Stimulated activated CD4-positive, alpha-beta T cell treated with anti-CD3 and anti-CD28 coated beads, Interleukin-4, amount 100 ng/mL, for 24 hours (primary cell): ENCODE measurements around the gene MMGT1.
A peak's percentile ranks its signal among the peaks of the same experiment; 100 is the strongest.

Source experiments
- DNase-seq: peaks from one replicate; pipeline ENCODE4 v3.0.0-alpha.2; 2020

The MMGT1 gene

DNA sequence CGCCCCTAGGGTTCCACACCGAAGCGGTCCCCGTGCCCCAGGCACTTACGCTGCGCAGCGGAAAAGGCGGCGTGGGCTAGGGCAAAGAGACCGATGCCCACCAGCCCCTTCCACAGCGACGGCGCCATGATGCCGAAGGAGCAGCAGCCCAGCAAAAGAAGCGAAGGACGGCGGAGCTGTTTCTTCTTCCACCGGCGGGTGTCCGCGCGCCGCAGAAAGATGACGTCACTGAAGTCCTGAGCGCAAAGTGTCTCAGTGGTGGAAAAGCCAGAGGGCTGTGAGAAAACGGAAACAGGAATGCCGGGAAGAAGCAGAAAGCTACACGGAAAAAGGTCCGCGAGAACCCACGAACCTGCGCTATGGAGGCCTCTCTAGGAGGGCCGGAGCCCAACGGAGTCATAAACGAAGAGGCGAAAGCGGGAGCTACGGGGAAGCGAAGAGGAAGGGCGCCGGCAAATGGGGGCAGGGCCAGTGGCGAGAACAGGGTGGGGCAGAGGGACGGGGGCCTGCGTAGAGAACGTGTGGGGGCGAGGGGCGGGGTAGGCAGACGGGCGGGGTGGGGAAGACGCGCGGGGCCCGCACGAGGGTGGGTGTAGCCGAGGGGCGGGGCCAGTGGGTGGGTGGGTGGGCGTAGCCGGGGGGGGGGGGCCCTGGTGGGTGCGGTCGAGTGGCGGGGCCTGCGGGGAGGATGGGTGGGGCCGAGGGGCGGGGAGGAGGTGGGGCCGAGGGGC is at the start of gene MMGT1:
MMGT1 (minus strand) TSS at position 441 of the 731 bp plus-strand sequence; CDS start at position 128, 313 bp downstream.
- peak; percentile 80 for DNase-seq

DNA sequence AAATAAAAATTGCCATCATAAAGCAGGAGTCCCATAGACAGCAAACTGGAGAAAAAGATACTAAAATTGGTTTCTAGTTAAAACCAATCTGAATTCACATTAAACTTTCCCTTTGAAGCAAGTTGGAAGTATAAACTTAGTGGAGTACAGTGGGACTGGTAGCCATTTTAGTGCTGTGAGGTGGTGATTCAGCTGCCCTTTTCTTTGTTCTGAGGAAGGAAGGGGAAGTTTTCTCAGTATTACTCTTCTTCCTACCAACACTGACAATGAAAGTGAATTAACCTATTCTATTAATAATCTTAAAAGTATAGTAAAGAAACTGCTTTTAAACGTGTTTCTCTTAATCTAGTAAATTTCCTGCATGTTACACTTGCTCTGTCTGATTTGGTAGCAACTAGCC is 48.1 kb upstream of the MMGT1 start:
- DNase-seq, result no peak

DNA sequence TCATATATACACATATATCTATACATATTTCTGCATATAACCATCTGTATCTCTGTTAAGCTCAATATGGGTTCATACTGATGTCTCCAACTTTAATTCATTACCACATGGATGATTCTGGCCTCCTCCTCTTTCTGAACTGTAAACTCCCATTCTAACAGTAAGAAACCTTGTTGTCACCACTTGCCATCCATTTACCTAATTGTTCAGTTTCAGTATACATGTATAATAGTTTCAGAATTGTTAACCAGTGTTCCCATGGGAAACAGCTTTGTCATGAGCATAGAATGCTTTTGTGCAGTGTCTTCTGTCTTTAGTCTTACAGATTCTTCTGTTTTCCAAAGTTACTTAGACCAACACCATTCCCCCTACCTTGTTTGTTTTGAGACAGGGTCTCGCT is 47.4 kb upstream of the MMGT1 start:
- no peak for DNase-seq

DNA sequence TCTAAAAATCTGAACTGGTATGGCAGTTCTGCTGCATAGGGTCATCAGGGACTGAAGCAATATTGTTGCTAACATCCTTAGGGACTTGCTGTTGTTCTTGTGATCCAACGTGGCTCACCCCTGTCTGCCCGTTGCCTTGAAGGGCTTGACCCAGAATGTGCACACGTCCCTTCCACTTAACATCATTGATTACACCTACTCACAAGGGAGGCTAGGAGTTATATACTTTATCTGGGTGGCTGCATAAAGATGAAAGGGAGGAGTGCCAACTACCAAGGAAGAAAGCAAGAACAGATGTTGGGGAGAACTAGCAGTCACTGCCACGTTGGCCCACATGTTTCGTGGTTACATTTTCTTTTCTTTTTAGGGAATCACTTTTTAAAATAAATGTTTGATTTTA is 45.4 kb upstream of the MMGT1 start:
- DNase-seq, result no peak

DNA sequence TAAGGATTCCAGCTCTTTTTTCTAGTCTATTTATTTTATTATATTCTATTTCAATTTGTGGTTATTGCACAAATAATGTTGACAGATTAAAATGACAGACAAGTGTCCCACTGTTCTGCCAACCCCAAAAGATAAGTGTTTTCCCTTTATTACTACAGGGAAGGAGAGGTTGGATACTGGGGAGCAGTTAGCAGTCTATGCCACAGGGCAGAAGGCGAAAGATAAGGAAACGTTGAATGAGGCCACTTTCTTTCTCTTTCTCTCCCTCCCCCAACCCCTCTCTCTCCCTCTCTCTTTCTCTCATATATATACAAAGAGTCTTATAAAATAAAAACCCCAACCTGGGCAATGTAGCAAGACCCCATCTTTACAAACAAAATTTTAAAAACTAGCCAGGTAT is 43.1 kb upstream of the MMGT1 start:
- no peak for DNase-seq

DNA sequence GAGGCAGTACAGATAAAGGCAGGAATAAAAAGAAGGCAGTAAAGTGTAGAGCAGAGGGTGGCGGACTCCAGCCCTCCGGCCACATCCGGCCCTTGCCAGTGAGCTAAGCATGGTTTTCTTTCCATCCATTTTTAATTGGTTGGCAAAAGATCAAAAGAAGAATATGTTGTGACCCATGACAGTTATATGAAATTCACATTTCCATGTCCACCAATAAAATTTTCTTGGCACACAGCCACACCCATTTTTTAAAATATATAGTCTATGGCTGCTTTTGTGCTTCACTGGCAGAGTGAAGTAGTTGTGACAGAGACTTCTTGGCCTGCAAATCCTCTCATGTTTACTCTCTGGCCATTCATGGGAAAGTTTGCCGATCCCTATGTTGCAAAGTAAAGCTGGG is 41.2 kb upstream of the MMGT1 start:
- no peak for DNase-seq

DNA sequence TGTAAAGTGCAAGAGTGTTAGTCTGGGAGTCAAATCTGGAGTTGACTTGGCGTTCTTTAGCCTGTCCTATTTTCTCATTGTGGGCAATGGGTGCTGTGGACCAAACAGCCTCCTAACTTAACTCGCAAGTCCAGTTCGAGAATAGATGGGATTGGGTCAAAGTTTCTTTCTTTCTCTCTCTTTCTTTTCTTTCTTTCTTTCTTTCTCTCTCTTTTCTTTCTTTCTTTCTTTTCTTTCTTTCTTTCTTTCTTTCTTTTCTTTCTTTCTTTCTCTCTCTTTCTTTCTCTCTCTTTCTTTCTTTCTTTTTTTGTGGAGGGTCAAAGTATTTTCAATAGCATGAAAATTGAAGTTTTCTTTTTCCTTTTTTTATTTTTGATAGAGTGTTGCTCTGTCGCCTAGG is 14.5 kb upstream of the MMGT1 start:
- DNase-seq, result no peak

DNA sequence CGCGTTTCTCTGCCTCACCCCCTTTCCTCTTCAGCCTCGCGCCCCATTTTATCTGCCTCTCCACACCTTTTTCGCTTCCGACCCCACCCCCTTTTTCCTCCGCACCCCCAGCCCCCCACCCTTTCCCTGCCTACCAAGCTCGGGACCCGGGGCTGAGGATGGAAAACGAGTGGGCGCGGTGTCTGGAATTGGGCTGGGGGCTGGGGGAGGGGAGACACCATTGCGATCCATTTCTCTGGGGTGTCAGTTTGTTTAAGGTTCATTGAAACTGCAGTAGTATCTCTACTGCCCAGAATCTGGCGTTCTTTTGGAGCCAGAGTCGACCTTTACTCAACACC is 12.2 kb upstream of the MMGT1 start:
- DNase-seq, result no peak

DNA sequence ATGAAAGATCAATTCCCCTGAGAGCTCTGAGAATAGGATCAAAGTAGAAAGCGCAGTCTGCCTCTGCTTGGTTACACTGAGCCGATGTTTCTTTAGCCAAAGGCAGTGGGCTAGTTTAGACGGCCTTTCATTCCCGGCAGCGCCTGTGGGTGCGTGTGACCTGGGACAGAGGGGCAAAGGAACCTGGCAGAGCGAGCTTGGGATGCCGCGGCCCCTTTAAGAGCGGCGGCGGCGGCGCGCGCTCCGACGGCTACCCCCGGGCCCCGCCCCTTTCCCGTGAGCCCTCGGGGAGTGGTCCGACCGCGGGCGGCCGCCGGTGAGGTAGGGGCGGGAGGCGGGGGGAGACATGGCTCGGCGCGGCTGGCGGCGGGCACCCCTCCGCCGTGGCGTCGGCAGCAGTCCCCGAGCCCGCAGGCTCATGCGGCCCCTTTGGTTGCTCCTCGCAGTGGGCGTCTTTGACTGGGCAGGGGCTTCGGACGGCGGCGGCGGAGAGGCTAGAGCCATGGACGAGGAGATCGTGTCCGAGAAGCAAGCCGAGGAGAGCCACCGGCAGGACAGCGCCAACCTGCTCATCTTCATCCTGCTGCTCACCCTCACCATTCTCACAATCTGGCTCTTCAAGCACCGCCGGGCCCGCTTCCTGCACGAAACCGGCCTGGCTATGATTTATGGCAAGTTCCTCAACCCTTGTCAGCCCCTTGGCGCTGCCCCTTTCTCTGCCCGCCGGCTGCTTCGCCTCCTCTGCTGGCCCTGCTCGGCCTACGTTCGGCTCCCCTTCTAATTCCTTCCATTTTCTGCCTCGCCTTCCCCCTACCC is 11.6 kb upstream of the MMGT1 start, which contains the start of gene SLC9A6:
SLC9A6 (plus strand) TSS at position 279 of the 816 bp plus-strand sequence; CDS start at position 503, 224 bp downstream.
- peak; percentile 67 for DNase-seq

DNA sequence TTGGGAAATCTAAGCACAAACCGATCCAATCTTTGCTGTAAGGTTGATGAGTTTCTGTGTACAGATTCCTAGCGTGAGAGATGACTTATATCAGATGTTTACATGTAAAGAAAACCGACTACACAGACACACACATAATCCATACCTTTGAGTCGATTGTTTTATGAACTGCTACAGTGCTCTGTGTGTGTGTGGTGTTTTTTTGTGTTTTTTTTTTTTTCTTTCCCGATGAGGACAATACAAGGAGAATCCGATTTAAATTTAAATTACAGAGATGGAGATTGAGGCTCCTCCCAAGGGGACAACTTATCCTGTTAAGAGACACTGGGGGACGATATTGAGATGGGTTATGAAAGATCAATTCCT is 11.0 kb upstream of the MMGT1 start:
- no peak for DNase-seq

DNA sequence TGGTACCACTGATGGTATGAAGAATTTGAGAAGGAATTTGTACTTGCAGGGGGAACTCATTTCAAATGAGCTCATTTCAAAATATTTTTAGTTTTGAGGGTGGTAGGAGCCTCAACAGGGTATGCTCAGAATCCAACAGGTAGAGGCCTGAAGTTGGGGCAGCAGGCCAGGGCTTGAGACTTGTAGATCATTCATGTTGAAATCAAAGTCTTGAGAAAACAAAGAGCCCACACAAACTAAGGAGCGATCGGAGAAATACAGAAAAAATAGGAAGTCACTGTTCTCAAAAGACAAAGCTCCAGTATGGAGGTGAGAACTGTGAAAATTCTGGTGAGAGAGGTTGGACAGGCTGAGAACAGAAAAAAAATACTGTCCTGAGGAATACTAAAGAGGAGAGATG is 10.5 kb upstream of the MMGT1 start:
- DNase-seq, result no peak

DNA sequence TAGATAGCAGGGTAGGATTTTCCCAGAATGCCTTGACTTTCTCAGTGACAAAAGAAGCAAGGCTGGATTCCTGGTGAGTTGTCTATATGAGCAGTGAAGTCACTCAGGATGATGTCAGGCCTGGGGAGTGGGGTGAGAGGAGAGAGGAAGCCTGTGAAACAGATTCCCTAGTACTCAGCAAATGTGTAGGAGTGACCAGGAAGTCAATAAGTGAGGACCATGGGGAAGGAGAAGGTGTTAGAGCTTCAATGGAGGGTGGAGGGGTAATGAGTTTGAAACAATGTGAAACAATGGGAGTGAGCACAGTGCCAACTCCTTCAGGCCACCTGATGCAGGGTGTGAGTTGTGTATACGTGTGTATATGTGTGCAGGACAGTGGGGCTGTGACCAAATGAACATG is 9.1 kb upstream of the MMGT1 start:
- DNase-seq, result no peak

DNA sequence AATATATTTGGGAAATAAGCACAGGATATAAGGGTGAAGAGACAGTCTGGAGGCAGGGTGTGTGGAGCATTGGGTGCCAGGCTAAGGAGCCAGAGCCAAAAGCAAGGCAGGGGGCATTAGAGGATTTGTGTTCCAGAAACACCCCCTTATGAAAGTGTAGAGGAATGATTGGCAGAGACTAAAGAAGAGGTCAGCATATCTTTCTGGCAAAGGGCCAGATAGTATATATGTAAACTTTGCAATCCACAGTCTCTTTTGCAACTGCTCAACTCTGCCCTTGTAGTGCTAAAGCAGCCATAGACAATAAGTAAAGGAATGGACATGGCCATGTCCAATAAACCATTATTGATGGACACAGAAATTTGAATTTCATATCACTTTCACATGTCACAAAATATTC is 7.9 kb upstream of the MMGT1 start:
- no peak for DNase-seq

DNA sequence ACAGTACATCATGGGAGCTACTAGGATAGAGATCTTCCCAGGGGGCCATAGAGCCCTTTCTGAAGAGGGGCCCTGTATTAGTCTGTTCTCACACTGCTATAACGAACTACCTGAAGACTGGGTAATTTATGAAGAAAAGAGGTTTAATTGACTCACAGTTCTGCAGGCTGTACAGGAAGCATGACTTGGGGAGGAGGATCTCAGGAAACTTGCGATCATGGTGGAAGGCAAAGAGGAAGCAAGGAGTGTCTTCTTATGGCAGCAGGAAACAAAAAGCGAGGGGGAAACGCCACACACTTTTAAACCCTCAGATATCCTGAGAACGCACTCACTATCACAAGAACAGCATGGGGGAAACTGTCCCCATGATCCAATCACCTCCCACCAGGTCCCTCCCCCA is 7.2 kb upstream of the MMGT1 start:
- DNase-seq, result no peak

DNA sequence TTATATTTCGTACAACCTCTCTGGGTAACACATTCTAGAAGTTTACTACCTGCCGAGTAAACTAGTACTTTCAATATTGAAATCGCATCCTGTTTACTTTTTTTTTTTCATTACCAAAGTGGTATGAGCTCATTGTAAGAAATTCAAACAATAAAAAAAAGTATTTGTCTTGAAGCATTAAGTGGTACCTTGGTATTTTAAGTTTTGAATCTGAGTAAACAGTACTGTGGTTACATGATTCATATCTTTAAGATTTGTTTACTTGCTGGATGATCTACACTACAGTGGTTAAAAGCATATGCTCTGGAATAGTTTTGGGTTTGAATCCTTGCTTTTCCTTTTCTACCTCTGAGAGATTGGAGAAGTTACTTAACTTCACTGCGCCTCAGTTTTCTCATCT is 3.8 kb upstream of the MMGT1 start:
- DNase-seq, result no peak

DNA sequence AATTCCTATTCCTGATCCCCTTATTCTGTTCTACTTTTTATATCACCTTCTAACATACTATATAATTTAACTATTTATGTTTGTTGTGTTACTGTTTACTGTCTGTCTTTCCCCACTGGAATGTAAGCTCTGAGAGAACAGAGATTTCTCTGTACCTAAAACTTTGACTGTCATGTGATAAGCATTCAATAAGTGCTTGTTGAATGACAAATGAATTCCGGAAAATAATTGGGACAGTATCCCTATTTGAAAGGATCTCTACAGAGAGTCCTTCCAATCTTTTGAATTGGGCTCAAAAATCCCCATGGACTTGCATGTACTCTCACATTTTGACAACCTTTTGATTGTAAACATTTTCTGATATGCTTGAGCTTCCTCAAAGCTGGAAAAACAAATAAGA is 1.6 kb upstream of the MMGT1 start:
- no peak for DNase-seq

DNA sequence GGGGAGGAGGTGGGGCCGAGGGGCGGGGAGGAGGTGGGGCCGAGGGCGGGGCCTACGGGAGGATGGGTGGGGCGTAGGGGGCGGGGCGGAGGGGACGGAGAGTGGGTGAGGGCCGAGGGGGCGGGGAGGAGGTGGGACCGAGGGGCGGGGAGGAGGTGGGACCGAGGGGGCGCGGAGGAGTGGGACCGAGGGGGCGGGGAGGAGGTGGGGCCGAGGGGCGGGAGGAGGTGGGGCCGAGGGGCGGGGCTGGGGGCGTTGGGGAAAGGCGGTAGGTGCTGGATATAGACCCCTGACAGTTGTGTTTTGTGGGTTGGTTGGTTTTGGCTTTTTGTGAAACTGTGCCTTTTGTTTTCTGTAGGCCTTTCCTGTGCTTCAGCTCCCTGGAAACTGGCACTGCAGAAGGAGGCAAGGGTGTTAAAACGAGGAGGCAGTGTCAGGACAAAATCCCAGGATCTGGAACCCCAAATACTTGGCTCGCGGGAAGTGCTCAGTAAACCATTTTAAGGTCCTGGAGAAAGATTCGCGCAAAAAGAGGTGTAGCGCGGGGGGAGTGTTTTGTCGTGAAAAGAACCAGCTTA is 580 bp upstream of the MMGT1 start:
- peak; percentile 58 for DNase-seq

DNA sequence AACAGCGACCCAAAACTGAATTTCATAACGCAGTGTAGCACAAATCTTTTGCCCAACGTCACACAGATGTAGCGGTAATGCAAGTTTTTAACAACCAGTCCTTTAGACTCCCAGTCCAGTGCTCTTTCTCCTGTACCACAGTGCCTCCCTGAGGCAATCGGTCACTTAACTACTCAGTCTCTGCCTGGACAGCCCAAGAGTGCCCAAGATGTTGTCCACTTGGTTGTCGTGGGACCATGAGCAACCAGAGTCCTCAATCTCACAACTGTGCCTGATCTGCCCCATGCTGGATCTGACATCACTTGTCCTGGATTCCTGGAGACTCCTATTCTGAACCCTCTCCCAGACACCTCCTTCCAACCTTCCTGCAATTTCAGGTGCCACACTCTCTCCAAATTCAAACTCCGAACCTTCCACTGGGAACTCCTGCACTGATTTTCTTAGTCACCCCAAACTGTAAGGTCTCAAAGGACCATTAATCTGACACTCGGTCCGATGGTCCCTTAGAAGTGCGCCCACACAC is 702 bp downstream of the MMGT1 start:
- DNase-seq, result no peak

DNA sequence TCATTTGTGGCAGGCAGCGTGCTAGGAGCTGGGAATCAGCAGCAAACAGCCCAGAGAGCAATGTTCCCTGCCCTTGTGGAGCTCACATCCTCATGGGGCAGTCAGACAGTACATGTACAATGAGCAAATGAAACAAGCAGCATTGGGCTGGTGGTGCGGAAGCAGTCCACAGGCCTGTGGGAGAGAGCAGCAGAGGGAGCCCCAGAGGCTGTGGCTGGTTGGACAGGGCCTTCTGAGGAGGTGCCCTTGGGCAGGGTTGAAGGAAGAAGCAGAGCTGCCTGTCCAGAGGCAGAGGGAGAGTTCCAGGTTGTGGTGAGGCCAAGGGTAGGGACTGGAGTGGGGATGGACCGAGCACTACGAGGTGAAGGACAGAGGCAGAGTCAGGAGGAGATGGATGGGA is 22.5 kb downstream of the MMGT1 start:
- no peak for DNase-seq

DNA sequence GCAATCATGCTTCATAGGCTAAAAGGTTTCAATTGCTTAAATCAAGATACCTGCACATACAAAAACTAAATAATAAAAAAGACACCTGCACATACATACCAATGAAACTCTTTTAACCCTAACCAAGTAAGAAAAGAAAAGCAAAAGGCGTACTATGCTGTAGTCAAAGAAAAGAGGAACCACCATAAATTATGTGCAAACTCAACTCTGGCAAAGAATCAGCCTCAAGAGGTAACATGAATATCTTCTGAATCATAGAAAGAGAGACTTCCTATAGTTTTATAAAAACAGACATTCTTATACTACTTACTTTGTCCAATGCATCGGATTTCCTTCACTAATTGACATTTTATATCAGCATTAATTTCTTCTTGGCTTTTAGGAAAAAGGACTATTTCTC is 29.3 kb downstream of the MMGT1 start:
- no peak for DNase-seq

DNA sequence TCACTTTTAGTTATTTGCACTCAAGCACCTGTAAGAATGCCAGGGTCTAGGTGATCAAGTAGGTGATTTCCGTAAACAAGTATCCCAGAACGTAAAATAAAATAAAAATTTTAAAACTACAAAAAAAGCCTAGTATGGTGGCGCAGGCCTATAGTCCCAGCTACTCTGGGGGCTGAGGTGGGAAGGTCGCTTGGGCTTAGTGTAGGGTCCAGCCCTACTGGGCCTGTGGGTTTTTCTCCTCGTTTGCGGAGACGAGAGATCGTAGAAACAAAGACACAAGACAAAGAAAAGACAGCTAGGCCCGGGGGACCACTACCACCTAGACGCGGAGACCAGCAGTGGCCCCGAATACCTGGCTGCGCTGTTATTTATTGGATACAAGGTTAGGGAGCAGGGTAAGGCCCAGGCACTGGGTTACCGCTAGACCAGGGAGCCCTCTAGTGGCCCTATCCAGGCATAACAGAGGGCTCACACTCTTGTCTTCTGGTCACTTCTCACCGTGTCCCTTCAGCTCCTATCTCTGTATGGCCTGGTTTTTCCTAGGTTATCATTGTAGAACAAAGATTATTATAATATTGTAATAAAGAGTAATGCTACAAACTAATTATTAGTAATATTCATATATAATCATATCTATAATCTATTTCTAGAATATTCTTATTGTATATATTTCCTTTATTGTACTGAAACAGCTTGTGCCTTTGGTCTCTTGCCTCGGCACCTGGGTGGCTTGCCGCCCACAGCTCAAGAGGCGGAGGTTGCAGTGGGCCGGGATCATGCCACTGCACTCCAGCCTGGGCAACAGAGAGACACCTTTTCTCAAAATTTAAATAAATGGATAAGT is 41.9 kb downstream of the MMGT1 start:
- peak; percentile 35 for DNase-seq

DNA sequence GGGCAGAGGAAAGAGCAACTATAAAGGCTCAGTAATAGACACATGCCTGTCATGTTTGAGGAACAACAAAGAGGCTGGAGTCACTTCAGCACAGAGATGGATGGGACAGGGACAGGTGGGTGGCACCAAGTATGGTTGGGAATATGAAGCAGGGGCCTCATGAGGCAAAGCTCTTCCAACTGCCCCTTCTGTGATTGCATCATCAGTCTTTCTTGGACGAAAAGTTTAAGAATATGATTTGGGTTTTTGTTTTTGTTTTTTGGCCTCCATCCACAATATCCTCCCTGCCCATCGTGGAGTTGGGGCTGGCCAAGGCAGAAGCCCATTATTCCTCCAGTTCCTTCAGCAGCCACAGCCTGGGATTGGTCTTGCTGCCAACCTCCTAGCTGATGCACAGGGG is 45.9 kb downstream of the MMGT1 start:
- no peak for DNase-seq

DNA sequence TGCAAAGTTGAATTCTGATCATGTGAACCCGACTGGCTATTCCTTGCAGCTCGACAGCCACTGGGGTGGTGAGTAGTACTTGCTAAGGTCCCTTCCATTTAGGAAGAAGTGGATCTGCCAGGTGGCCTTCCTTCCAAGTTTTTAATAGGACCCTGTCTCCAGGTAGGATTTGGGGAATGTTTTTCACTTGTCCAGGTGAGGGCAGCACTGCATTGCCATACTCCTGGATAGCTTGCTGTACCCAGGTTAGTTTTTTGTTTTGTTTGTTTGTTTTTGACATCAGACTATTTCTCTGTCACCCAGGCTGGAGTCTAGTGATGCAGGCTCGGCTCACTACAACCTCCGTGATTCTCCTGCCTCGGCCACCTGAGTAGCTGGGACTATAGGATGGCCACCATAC is 50.4 kb downstream of the MMGT1 start:
- DNase-seq, result no peak
